IPS-NIHi7 (cell line): ENCODE data around the gene MTPN.

Experiments used
- DNase-seq: peaks from one replicate; pipeline ENCODE4 v3.0.0; 2012; ENCODE audit warnings: mixed read lengths; ENCODE audit errors: extremely low spot score

The MTPN gene

DNA sequence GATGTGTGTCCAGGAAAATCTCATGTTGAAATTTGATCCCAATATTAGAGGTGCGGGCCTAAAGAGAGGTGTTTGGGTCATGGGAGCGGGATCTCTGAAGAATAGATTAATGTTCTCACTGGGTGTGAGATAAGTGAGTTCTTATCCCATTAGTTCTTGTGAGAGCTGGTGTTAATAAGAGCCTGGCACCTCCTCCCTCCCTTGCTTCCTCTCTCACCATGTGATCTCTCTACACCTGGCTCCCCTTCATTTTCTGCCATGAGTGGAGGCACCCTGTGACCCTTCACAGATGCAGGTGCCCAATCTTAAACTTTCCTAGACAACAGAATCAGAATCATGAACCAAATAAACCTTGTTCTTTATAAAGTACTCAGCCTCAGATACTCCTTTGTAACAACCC, 19.5 kb downstream of the MTPN start:
- no peak for DNase-seq

GRCh38 chr7:135956393-135956792, 20.8 kb downstream of the MTPN start:
- DNase-seq = no peak

DNA sequence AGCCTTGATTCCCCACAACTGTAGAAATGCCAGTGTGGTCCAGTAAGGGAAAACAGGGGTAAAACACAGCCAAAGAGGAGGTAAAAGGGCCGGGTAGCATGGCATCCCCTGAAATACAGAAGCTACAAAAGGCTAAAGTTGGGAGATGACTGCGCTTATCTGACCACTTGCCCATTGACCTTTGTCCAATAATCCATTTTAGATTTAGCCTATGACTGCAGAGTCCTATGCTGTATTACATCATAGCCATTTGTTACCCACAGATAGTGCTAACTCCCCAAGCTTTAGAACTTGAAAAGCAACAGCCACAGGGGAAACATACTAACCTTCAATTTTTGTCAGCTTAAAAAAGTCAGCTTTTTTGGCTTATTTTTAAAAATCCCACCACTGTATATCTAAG, 26.2 kb downstream of the MTPN start:
- DNase-seq = no peak

DNA sequence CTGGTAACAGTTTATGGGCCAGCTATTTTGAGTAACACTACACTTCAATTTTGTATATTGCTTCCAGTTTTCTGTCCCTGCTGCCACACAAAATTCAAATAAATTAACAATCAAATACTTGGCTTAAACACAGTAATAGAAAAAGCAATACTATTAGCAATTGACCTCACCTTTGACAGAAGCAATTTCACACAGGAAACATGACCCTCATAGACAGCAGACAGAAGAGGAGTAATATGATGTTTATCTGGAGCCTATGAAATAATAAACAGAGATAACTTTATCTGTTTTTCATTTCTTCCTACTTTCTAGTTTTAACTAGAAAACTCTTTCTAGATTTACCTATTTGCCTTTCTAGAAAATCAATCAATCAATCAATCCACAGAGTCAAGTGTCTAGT, 26.7 kb downstream of the MTPN start:
- no peak for DNase-seq

GRCh38 chr7:135946289-135947055, 30.7 kb downstream of the MTPN start:
- DNase-seq = no peak

DNA sequence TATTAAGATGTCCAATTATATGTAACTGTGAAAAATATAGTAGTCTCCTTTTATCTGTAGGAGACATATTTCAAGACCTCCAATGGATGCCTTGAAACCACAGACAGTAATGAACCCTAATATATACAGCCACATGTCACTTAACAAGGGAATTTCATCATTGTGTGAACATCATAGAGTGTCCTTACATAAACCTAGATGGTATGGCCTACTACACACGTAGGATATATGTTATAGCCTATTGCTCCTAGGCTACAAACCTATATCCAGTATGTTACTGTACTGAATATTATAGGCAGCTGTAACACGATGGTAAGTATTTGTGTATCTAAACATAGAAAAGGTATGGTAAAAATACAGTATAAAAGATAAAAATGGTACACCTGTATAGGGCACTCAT, 32.4 kb downstream of the MTPN start:
- DNase-seq = no peak

GRCh38 chr7:135943134-135943879, 33.9 kb downstream of the MTPN start:
- DNase-seq = no peak

DNA sequence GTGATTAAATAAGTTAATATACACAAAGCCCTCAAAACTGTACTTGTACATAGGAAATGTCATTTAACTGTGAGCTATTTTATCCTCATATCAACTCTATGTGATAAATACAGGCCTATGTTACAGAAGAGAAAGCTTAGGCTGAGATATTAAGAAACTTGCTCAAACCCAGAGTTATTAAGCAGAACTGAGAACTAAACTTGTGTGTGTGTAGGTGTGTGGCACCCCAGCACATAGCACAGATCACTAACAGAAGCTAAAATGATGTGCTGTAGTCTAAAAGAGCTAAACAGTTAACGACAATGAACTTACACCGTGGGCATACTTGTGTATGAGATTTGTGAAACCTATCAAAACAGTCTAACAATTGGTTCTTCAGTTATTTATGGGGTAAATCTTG, 34.5 kb downstream of the MTPN start:
- DNase-seq = no peak

DNA sequence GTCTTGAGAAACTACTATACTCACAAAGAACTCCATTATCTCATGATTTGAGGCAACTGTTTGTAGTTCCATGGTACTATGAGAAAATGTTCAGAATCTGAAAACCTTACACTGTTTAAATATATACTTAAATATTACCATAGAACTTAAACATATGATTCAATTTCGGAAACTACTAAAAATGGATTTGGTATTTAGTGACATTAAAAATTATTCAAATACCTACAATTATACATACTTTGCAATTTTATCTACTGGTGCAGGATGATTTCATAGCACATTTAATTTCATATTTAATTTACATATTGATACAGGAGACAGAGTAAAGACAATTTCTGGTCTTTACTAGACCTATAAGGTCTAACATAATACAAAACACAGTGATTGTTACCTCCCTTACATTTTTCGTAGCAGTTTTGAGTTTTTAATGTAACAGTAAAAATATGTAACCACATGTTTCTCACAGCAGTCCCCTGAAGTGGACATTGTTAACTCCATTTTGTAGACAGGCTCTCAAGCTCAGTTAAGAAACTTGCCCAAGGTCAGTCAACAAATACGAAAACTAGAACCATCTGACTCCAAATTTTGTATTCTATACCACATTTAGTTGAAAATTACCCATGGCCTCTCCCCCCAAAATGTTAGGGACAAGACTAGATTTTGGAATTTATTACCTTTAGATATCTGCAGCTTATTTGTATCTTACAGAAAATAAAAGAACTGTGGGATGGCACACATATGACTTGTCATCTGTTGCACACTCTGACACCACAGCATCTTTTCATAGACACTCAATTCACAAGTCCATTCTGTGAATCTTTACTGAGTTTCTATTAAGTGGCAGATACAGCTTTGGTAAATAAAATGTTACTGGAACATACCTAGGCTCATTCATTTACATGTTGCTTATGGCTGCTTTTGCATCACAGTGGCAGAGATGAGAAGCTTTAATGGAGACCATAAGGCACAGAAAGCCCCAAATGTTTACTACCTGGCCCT, 36.8 kb downstream of the MTPN start:
- DNase-seq = no peak

GRCh38 chr7:135939261-135939812, 37.8 kb downstream of the MTPN start:
- DNase-seq = peak; percentile 25

GRCh38 chr7:135938563-135938962, 38.6 kb downstream of the MTPN start:
- DNase-seq = no peak

DNA sequence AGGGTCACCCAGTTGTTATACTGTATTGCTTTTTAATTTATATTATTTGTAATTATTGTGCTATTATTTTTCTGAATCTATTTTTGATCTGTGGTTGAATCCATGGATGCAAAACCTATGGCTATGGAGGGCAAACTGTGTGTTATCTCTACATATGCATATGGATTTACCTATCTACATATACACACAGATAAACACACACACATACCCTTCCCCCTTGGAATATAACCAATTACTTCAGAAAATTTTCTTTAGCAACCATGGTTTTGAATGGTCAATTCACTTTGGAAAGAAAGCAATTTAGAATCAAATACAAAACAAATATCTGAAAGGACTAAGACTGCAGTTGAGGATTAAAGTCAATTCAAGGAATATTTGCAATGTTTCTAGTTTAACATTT, 39.1 kb downstream of the MTPN start:
- DNase-seq = no peak

DNA sequence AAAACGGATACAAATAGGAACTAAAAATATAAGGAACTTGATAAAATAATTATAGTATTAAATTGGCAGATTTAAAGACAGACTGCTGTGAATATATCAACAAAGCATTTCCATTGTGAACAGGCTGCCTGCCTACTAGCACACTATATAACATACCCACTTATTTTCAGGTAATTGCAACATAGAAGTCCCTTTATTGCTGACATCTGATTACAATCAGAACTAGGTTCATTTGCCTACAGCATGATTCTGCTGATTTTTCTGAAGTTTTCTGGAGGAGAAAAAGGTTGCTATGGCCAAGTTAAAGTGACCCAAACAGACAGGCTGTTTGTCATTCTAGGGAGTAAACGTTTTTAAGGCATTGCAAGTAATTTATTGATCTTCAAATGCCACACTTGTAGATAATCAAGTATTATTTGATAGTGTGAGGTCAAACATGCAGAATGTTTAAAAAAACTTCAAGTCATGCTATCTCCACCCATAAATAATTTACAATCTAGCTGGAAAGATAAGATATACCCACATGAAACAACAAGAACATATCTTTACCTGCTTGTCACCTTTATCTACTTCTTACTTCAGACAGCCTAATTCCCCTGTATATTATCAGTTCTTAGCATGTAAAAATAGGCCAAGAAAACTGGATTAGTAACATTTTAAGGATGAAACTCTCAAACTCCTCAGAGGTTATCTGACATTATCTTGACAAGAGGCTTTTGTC, 40.5 kb downstream of the MTPN start:
- no peak for DNase-seq

- DNase-seq = no peak
These were observed 42.5 kb downstream of the MTPN start for GRCh38 chr7:135934651-135935050.

DNA sequence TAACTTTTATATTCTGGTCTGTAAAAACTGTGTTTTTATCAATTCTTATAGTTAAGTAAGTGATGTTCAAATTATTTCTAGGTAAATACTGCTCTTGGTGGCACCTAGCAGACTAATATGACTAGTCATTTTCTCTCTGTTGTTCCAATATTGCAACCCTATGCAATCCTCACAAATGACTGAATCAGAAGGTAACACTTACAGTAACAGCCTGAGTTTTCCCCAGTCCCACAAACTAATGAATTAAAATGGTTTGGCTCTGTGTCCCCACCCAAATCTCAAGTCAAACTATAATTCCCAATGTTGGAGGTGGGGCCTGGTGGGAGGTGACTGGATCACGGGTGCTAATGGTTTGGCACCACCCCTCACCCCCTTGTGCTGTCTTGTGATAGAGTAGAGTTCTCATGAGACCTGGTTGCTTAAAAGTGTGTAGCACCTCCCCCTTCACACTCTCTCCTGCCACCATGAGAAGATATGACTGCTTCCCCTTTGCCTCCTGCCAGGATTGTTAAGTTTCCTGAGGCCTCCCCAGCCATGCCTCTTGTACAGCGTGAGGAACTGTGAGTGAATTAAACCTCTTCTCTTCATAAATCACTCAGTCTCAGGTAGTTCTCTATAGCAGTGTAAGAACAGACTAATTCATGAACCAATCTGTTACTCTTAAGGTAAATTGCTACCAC, 43.5 kb downstream of the MTPN start:
- DNase-seq = no peak

GRCh38 chr7:135932131-135932530, 45.0 kb downstream of the MTPN start:
- DNase-seq = no peak

DNA sequence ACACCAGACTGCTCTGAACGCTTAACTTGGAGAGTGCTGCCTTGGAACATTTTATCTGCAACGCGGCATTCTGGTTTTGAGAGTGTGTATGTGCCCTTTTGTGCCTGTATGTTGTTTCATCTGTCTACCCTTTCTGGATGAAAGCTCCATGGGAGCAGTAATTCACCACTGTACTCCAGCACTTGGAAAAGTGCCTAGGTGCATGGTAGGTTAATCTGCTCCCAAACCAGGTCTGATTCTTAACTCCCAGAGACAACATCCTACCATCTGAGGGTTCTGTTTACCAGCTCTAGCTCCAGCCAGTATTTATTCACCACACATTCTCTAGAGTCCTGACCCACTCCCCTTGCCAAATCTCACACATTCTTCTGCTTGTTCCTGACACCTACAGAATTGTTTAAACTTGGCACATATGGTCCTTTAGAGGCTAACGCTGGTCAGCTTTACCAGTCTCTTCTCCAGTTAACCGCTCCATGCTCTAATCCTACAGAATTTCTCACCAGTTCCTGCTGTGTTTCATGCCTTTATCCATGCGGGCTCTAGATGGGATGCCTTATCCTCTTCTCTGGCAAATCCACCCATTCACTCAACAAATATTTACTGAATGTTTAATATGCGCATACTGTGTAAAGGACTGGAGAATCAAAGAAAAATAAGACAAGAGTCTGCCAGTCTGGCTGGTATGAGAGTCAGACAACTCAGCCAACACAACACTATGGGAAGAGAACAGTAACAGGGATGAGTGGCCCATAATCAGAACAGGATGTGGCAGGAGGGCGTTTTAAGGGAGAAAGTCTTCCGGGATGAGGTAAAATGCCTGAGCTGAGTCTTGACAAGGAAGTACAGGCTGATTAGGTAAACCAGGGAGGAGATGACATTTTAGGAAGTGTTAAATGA, 46.3 kb downstream of the MTPN start:
- DNase-seq = no peak

DNA sequence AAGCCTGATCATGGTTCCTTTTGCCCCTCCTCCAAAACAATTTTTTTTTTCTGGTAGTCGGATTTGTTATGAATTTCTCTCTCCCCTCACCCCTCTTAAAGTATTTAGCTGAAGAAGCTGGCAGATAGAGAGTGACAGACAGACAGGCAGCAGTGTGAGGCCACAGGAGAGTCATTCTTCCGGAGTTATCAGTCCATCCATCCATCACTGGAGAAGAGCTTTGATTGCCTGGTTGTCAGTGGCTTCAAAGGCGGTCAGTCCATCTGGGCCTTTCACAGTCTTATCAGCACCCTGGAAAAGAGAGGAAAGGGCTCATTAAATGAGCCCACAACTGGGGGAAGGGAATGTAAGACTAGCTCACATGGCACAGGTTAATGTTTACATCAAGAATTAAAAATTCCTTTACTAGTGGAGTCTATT, 47.4 kb downstream of the MTPN start:
- DNase-seq = no peak

DNA sequence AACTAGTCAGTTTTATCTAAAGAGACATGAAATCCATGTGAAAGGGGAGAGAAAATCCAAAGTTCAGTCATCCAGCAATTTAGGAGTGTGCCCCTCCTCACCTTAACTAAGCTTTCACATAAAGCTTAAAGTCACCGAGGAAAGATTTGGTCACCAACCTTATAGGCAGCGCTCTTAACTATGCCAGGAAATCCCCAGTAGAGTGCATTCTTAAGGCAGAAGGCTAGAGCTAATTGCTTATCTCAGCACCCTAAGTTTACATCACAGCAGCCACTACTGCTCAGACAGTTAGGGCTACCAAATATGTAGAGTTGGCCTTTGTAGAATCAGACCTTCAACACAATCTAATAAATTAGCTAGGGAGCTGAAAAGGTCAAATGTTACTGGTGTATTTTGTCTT, 47.9 kb downstream of the MTPN start:
- DNase-seq = no peak

GRCh38 chr7:135928136-135928535, 49.0 kb downstream of the MTPN start:
- no peak for DNase-seq
